Raji (cell line): ENCODE results near the gene IP6K1.

Experiments used
- POLR2A ChIP-seq: IDR thresholded peaks from 2 replicates; pipeline ENCODE4 v1.6.1; 2011; ENCODE audit warnings: low read depth, low read length, control low read depth; ENCODE audit not compliant: insufficient read depth

IP6K1 gene

DNA sequence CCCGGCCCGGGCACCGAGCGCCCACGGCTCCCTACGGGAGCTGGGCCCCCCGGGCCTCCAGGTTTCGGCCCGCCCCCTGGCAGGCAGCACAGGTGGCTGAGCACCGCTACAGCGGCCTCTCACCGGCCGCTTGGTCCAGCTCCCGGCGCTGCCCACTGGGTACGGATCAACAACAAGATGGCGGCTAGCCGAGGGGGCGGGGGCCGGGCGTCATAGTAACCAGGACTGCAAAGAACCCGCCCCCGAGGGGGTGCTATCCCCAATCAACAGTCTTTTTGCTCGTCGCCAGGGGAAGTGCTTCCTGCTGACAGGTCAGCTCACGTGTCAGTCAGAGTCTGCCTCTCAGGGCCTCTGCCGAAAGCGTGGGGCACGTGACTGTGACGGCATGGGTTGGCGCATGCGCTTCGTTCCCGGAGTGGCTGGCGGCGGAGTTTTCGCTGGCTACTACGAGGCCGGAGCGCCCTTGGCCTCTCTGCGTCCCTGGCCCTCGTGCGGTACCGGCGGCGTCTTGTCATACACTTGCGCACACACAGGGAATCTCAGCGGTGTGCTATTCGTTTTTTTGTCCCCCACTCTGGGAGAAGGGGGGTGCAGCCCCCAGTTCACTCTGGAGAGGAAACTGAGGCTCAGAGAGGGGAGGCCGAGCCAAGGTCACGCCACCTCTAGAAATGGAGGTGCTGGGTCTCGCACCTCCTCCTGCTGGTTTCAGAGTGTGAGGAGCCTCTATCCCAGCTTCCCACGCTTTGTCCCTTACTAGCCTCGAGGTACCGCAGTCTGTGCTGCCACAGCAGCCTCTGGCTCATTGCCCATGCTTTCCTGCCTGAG lies at the start of gene IP6K1:
TSS of gene IP6K1 (minus strand) at position 186 of the 825 bp plus-strand sequence. CDS start 38,502 bp downstream, outside the sequence.
- TF ChIP-seq POLR2A = peak; percentile 98

DNA sequence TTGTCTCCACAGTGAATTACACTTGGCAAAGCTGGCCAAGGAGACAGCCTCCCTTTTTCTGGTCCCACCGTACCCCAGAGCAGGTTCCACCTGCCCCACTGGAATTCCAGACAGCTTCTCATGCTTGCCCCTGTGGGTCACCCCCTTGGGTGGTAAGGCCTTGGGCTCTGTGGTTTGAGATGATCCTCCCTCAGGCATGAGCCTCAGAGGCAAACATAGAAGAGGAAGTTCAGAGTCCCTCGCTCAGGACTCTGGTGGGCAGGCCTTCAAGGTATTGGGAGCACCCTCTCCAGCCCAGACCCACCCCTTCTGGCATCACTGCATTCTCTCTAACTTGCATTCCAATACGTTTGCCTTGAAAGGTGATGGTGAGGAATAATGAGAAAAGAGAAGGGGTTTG lies 45.0 kb upstream of the IP6K1 start:
- no peak for TF ChIP-seq POLR2A

DNA sequence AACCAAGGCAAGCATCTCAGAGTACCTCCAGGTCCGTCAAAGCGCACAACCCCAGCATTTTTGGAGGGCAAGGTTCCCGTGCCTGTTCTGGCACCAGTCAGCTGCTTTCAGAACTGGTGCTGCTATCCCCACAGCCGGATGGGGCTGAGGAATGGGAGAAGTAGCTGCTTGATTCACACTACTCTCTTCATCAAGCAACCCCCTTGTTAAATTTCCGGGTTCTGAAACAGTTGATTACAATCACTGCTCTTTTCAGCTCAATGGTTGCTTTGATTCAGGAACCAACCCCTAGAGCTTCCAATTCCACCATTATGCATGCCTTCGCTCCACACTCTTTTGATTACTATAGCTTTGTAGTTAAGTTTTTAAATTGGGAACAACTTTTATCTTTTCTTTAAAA lies 39.7 kb upstream of the IP6K1 start:
- no peak for TF ChIP-seq POLR2A

DNA sequence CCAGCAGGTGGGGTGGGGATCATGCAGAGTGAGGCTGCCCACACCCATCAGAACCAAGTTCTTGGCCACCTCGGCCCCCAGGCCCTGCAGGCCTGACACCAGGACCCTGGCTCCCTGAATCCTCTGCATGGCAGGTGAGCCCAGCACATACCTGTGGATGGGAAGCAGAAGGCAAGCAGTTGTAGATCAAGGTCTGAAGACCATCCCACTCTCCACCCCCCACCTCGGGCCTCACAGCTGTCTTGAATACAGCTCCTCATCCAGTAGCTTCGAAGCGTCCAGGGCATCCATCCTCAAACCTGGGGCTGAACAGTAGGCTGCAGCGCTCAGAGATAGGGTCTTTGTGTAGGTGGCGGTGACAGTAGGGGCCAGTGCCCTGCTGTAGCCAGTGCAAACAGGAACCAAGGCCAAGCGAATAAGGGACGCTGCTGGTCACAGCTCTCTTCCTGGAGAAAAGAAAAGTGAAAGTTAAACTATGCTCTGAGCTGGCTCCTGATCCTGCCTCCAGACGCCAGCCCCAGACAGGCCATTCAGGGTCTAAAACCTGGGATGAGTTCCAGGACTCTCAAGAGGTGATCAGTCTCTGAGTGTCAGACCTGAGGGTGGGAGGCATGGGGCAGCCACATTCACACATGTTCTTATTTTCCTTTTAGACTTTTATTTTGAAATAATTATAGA lies 27.3 kb upstream of the IP6K1 start, which contains the start of gene UBA7:
TSS of gene UBA7 (minus strand) at position 457 of the 678 bp plus-strand sequence. CDS start at position 291, 166 bp downstream.
- no peak; the same call in 1 of the 2 replicates for TF ChIP-seq POLR2A

DNA sequence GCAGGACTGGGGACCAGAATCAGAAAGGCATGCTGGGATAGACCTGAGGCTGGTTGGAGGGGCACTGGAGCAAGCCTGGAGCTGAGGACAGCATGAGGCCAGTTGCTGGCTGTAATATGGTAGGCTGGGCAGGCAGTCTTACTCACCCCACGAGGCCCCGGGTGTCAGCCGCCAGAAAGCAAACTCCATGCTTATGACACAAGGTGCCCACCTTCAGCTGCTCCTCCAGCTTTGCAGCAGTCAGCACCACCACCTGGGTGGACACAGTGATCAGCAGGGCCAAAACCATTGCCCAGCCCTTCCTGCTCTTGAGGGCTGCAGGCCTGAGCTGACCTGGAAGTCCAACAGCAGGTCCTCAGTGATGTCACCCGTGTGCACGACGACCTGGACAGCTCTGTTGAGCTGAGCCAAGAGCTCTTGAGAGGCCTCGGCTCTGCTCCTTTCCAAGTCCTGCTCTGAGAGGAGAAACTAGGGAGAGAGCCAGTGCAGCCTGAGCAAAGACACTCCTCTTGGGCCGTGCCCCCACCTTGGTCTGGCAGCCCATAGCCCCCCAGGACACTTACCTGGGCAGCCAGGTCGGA lies 26.7 kb upstream of the IP6K1 start:
- no peak for TF ChIP-seq POLR2A

DNA sequence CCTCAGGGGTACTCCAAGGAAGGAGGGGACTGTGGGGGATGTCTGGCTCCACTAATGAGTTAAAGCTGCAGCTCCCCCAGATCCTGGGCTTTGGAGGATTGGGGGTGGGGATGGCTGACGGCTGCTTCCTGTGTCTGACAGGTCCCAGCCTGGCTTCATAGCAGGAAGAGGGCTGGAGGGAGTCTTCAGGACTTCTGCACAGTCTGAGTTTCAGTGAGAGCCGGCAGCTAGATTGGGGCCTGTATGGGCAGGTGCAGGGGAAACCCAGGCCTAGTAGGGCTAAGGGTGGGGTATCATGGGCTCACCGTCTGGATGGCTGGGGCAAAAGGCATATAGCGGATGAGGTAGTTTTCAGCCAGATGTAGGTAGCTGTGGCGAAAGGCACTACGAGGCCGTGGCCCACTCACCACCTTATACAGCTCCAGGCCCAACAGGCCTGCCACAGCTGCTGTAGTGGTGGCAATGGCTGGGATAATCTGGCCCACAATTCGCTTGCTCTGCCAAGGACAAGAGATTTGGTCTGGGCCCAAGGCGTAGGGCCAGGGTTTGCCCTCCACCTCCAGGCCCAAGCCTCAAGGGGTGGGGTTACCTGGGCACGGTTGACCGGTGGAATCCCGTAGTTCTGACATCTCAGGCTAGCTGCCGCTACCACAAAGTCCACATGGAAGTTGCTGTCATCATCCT lies 21.2 kb upstream of the IP6K1 start:
- TF ChIP-seq POLR2A = no peak

DNA sequence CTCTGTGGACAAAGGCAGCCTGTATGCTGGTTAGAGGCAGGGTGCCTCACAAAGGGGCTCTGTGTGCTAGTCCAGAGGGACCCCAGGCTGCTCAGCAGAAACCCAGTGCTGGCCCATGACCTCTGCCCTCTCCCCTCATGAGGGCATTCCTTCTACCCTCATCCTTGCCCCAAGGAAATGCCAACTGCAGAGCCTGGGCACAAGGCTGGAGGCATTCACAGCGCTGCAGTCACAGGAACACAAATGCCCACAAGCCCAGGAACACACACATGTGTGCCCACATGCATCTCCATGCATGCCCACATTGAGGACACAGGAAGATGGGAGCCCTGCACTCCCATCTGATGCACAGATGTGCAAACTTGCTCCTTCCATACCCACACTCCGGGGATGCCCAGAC lies 20.5 kb upstream of the IP6K1 start:
- TF ChIP-seq POLR2A = no peak

DNA sequence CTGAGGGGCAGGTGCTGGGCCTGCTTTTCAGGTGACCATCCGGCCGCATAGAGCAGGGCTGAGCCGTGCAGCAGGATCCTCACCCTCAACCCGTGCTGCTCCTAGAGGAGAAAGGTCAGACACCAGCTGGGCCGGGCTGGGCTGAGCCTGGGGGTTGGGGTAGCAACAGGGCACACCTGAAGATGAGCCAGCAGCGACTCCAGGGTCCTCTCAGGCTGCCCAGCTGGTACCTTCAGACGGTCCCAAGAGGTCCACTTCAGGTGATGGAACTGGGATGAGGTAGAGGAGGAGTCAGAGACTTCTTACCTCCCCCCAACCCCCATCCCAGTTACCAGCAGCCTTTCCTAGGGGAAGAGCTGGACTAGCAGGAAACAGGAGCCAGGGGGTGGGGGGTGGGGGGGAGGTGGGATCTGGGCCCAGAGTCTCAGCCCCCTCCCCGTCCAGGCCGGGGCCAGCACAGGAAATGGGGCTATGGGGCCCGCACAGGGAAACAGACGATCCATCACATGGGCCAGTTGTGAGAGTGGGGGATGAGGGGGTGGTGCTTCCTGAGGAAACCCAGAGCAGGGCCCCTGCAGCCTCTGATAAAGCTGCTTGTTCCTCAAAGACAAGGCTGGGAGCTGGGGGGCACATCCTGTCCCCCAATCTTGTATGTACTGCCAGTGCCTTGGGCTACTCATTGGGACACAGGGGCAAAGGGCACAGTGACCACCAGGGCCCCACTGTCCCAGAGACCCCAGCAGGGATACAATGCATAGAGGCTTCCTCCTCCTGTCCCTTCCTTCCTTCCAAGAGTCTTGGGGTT lies 19.8 kb upstream of the IP6K1 start:
- no peak for TF ChIP-seq POLR2A

DNA sequence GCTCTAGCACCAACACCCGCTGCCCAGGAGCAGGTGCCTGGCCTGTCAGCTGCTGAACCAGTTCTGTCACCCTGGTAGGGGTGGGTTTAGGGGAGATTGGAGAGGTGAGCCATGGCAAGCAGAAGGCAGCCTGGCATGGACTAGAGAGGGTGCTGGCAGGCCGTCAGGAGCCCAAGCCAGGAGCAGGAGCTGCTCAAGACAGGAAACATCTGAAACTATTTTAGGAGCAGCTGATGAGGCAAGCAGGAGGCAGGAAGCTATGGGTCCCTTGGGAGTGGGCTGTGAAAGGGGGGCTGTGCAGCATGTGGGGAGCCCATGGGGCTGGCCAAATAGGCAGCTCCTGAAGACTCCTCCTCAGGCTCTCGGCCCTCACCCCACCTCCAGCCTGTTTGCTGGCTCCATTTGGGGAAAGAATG lies 19.0 kb upstream of the IP6K1 start:
- TF ChIP-seq POLR2A = 0 out of 2 replicates have a peak, but pooled peaks have one; percentile 17

DNA sequence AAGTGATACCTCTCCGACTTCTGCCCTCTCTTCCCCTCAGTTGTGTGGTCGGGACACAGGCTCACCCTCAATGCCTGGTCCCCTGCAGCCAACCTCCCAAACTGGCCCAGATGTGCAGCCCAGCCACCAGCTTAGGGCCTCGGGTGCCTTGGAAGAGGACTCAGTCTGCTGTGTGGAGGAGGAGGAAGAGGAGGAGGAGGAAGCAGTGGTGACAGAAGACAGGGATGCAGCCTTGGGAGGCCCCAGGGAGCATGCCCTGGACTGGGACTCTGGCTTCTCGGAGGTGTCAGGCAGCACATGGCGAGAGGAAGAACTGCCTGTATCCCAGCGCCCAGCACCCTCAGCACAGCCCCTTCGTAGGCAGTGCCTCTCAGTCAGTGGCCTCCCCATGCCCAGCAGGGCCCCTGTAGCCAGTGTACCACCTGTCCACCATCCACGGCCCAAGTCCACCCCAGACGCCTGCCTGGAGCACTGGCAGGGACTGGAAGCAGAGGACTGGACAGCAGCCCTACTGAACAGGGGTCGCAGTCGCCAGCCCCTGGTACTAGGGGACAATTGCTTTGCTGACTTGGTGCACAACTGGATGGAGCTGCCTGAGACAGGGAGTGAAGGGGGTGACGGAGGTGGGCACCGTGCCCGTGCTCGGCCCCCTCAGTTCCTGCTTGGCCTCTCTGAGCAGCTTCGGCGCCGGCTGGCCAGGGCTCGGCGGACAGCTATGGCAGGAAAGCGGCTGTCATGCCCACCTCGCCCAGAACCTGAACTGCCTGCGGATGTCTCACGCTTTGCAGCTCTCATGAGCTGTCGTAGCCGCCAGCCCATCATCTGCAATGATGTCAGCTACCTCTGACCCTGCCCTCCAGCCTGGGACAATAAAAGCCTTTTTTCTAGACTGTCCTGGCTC lies 18.0 kb upstream of the IP6K1 start:
- no peak for TF ChIP-seq POLR2A

DNA sequence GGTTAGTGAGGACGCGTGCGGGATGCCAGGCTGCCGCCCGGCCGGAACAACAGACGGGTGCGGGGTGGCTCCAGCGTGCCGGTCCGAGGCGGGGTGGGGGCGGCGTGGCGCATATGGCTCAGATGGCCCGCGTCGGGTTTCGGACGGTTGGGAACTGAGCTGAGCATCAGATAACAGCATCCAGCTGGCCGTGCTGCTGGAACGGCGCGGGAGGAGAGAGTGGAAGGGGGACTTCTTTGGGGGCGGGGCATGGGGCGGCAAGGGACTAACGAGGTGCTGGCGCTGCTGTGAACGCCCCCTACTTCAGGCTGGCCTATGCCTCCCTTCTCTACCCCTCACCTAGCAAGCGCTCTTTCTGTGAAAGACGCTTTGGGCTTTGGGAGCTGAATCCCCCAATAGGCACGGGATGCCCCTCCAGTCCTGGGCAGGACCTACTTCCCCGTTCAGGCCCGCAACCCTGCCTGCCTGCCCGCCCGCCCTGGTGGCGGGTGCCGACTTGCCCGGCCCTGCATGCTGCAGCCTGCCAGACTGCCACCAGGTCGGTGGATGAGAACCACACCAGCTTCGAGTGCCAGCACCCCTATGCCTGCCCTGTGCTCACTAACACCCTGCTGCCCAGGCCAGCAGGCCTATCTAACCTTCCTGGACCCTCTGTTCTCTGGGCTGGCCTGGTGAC lies 17.3 kb upstream of the IP6K1 start:
- no peak for TF ChIP-seq POLR2A

DNA sequence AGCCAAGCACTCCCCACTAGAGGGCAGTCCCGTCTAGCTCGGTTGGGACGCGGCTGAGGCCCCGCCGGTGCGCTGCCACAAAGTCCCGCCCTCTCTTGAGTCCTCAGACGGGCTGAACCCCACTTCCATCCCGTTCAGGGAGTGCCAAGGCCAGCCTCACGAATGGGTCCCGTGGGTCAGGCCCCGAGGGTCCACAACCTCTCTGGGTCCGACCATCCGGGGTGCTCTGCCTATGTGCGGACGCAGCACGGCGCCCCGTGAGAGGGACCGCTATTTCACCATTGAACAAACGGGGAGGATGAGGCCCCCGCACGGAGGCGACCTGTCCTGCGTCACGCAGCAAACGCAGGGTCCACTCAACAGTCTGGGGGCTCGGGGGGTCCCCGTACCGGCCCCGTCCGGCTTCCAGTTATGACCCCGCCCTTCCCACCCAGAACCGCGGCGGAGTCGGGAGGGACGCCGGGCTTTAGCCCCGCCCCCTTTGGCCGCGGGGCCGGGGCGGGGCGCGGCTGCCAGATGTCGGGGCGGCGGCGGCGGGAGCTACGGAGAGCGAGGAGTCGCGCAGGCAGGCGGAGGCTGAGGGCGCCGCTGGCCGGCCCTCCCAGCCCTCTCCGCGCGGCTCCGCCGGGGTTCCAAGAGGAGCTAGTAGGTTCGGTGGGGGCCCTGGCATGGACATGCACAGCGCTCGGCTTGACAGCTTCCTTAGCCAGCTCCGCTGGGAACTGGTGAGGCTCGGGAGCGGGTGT lies 16.6 kb upstream of the IP6K1 start, which contains the start of gene INKA1:
TSS of gene INKA1 (plus strand) at position 543 of the 746 bp plus-strand sequence. CDS start at position 675, 132 bp downstream.
- peak; percentile 52 for TF ChIP-seq POLR2A
